ENCODE data around the gene BLCAP.

Gene BLCAP

GRCh38 chr20:37540001-37540400 lies 12.3 kb upstream of the BLCAP start:
- no peak overlapping the region for H3K27ac ChIP-seq (ENCODE audit: low read depth, low read length)
- no peaks in the 10 kb centered on the region for H3K36me3 ChIP-seq (ENCODE audit: insufficient read depth, low read length)
- peaks cover 14% of the 10 kb centered on the region; the same call in 1 of the 2 replicates for H3K27me3 ChIP-seq (ENCODE audit: insufficient read depth, low read length)
- no peaks in the 10 kb centered on the region for H3K4me1 ChIP-seq (ENCODE audit: control insufficient read depth, insufficient read depth, low read length, unreplicated experiment)
- no peaks in the 10 kb centered on the region for H3K79me2 ChIP-seq (ENCODE audit: control insufficient read depth, insufficient read depth, low read length, unreplicated experiment)
- H2AFZ ChIP-seq (ENCODE audit: low read length, unreplicated experiment), result no peak overlapping the region
- no peak overlapping the region for H3K4me3 ChIP-seq (ENCODE audit: low read depth, low read length)

- H3K36me3 ChIP-seq (ENCODE audit: insufficient read depth, low read length), result no peaks in the 10 kb centered on the region
- H3K27ac ChIP-seq (ENCODE audit: low read depth, low read length), result no peak overlapping the region
- H2AFZ ChIP-seq (ENCODE audit: low read length, unreplicated experiment), result no peak overlapping the region
- H3K27me3 ChIP-seq (ENCODE audit: insufficient read depth, low read length), result peaks cover 8% of the 10 kb centered on the region; the same call in 1 of the 2 replicates
- H3K79me2 ChIP-seq (ENCODE audit: control insufficient read depth, insufficient read depth, low read length, unreplicated experiment), result no peaks in the 10 kb centered on the region
- no peak overlapping the region for H3K4me3 ChIP-seq (ENCODE audit: low read depth, low read length)
- H3K4me1 ChIP-seq (ENCODE audit: control insufficient read depth, insufficient read depth, low read length, unreplicated experiment), result no peaks in the 10 kb centered on the region
Measured at GRCh38 chr20:37539424-37539823, 11.7 kb upstream of the BLCAP start.

- H2AFZ ChIP-seq (ENCODE audit: low read length, unreplicated experiment), result no peak overlapping the region
- no peaks in the 10 kb centered on the region for H3K36me3 ChIP-seq (ENCODE audit: insufficient read depth, low read length)
- 0 out of 2 replicates have a peak, but pooled peaks cover 7% of the 10 kb centered on the region for H3K27me3 ChIP-seq (ENCODE audit: insufficient read depth, low read length)
- no peaks in the 10 kb centered on the region for H3K79me2 ChIP-seq (ENCODE audit: control insufficient read depth, insufficient read depth, low read length, unreplicated experiment)
- H3K4me1 ChIP-seq (ENCODE audit: control insufficient read depth, insufficient read depth, low read length, unreplicated experiment), result peaks cover 3% of the 10 kb centered on the region
- H3K27ac ChIP-seq (ENCODE audit: low read depth, low read length), result no peak overlapping the region
- H3K4me3 ChIP-seq (ENCODE audit: low read depth, low read length), result no peak overlapping the region
Measured at GRCh38 chr20:37538003-37538402, 10.3 kb upstream of the BLCAP start.

- Histone ChIP-seq H3K27me3 (ENCODE audit: insufficient read depth, low read length) (0 out of 2 replicates have a peak, but pooled peaks cover 7% of the 10 kb centered on the region), H2AFZ (ENCODE audit: low read length, unreplicated experiment) (no peak overlapping the region), H3K4me1 (ENCODE audit: control insufficient read depth, insufficient read depth, low read length, unreplicated experiment) (peaks cover 3% of the 10 kb centered on the region)
Measured at GRCh38 chr20:37537505-37537904, 9.8 kb upstream of the BLCAP start.

GRCh38 chr20:37535443-37536132 lies 7.9 kb upstream of the BLCAP start:
- no peaks in the 10 kb centered on the region for H3K79me2 ChIP-seq (ENCODE audit: control insufficient read depth, insufficient read depth, low read length, unreplicated experiment)
- H2AFZ ChIP-seq (ENCODE audit: low read length, unreplicated experiment), result no peak overlapping the region
- peaks cover 3% of the 10 kb centered on the region for H3K4me1 ChIP-seq (ENCODE audit: control insufficient read depth, insufficient read depth, low read length, unreplicated experiment)
- no peak overlapping the region for H3K27ac ChIP-seq (ENCODE audit: low read depth, low read length)
- no peak overlapping the region for H3K4me3 ChIP-seq (ENCODE audit: low read depth, low read length)
- no peaks in the 10 kb centered on the region for H3K36me3 ChIP-seq (ENCODE audit: insufficient read depth, low read length)
- H3K27me3 ChIP-seq (ENCODE audit: insufficient read depth, low read length), result 0 out of 2 replicates have a peak, but pooled peaks cover 7% of the 10 kb centered on the region

More at GRCh38 chr20:37537505-37537904, 9.8 kb upstream of the BLCAP start:
- no peak overlapping the region for H3K4me3 ChIP-seq (ENCODE audit: low read depth, low read length)
- H3K36me3 ChIP-seq (ENCODE audit: insufficient read depth, low read length), result no peaks in the 10 kb centered on the region
- H3K27ac ChIP-seq (ENCODE audit: low read depth, low read length), result no peak overlapping the region
- H3K79me2 ChIP-seq (ENCODE audit: control insufficient read depth, insufficient read depth, low read length, unreplicated experiment), result no peaks in the 10 kb centered on the region

GRCh38 chr20:37534401-37535157 lies 6.9 kb upstream of the BLCAP start:
- no peaks in the 10 kb centered on the region for H3K36me3 ChIP-seq (ENCODE audit: insufficient read depth, low read length)
- no peak overlapping the region for H2AFZ ChIP-seq (ENCODE audit: low read length, unreplicated experiment)
- H3K27ac ChIP-seq (ENCODE audit: low read depth, low read length), result no peak overlapping the region
- no peak overlapping the region for H3K4me3 ChIP-seq (ENCODE audit: low read depth, low read length)
- no peaks in the 10 kb centered on the region for H3K79me2 ChIP-seq (ENCODE audit: control insufficient read depth, insufficient read depth, low read length, unreplicated experiment)
- H3K4me1 ChIP-seq (ENCODE audit: control insufficient read depth, insufficient read depth, low read length, unreplicated experiment), result peaks cover 3% of the 10 kb centered on the region
- H3K27me3 ChIP-seq (ENCODE audit: insufficient read depth, low read length), result 0 out of 2 replicates have a peak, but pooled peaks cover 7% of the 10 kb centered on the region

GRCh38 chr20:37533154-37533715 lies 5.6 kb upstream of the BLCAP start:
- Histone ChIP-seq H2AFZ (ENCODE audit: low read length, unreplicated experiment) (no peak overlapping the region), H3K79me2 (ENCODE audit: control insufficient read depth, insufficient read depth, low read length, unreplicated experiment) (no peaks in the 10 kb centered on the region), H3K27ac (ENCODE audit: low read depth, low read length) (no peak overlapping the region), H3K36me3 (ENCODE audit: insufficient read depth, low read length) (no peaks in the 10 kb centered on the region), H3K4me3 (ENCODE audit: low read depth, low read length) (no peak overlapping the region), H3K27me3 (ENCODE audit: insufficient read depth, low read length) (0 out of 2 replicates have a peak, but pooled peaks cover 7% of the 10 kb centered on the region), H3K4me1 (ENCODE audit: control insufficient read depth, insufficient read depth, low read length, unreplicated experiment) (peaks cover 3% of the 10 kb centered on the region)

- Histone ChIP-seq H3K4me1 (ENCODE audit: control insufficient read depth, insufficient read depth, low read length, unreplicated experiment) (peaks cover 3% of the 10 kb centered on the region), H3K27ac (ENCODE audit: low read depth, low read length) (no peak overlapping the region), H3K36me3 (ENCODE audit: insufficient read depth, low read length) (no peaks in the 10 kb centered on the region), H2AFZ (ENCODE audit: low read length, unreplicated experiment) (no peak overlapping the region), H3K4me3 (ENCODE audit: low read depth, low read length) (no peak overlapping the region), H3K79me2 (ENCODE audit: control insufficient read depth, insufficient read depth, low read length, unreplicated experiment) (peaks cover 8% of the 10 kb centered on the region), H3K27me3 (ENCODE audit: insufficient read depth, low read length) (0 out of 2 replicates have a peak, but pooled peaks cover 4% of the 10 kb centered on the region)
Measured at GRCh38 chr20:37531856-37532255, 4.2 kb upstream of the BLCAP start.

- peaks cover 19% of the 10 kb centered on the region for H3K79me2 ChIP-seq (ENCODE audit: control insufficient read depth, insufficient read depth, low read length, unreplicated experiment)
- no peak overlapping the region for H3K27ac ChIP-seq (ENCODE audit: low read depth, low read length)
- H3K36me3 ChIP-seq (ENCODE audit: insufficient read depth, low read length), result no peaks in the 10 kb centered on the region
- H2AFZ ChIP-seq (ENCODE audit: low read length, unreplicated experiment), result no peak overlapping the region
- H3K4me1 ChIP-seq (ENCODE audit: control insufficient read depth, insufficient read depth, low read length, unreplicated experiment), result peaks cover 6% of the 10 kb centered on the region
- no peaks in the 10 kb centered on the region for H3K27me3 ChIP-seq (ENCODE audit: insufficient read depth, low read length)
- no peak overlapping the region for H3K4me3 ChIP-seq (ENCODE audit: low read depth, low read length)
Measured at GRCh38 chr20:37530696-37531095, 3.0 kb upstream of the BLCAP start.

- Histone ChIP-seq H3K36me3 (ENCODE audit: insufficient read depth, low read length) (no peaks in the 10 kb centered on the region), H3K27ac (ENCODE audit: low read depth, low read length) (no peak overlapping the region), H3K79me2 (ENCODE audit: control insufficient read depth, insufficient read depth, low read length, unreplicated experiment) (peaks cover 25% of the 10 kb centered on the region), H3K27me3 (ENCODE audit: insufficient read depth, low read length) (no peaks in the 10 kb centered on the region), H3K4me1 (ENCODE audit: control insufficient read depth, insufficient read depth, low read length, unreplicated experiment) (peaks cover 12% of the 10 kb centered on the region), H2AFZ (ENCODE audit: low read length, unreplicated experiment) (no peak overlapping the region), H3K4me3 (ENCODE audit: low read depth, low read length) (no peak overlapping the region)
Measured at GRCh38 chr20:37529968-37530600, 2.4 kb upstream of the BLCAP start.
